ENCODE measurements around the gene LMO3.

Gene LMO3

DNA sequence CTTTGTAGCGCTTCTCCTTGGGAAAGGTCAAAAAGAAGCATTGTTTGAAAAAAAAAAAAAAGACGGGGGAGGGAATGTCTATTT, at the start of gene LMO3:
Gene LMO3, minus strand, starts transcription at position 46 of the 84 bp plus-strand sequence. CDS start 5,302 bp downstream, outside the sequence.
- no peak for DNase-seq (ENCODE audit: low read depth)

DNA sequence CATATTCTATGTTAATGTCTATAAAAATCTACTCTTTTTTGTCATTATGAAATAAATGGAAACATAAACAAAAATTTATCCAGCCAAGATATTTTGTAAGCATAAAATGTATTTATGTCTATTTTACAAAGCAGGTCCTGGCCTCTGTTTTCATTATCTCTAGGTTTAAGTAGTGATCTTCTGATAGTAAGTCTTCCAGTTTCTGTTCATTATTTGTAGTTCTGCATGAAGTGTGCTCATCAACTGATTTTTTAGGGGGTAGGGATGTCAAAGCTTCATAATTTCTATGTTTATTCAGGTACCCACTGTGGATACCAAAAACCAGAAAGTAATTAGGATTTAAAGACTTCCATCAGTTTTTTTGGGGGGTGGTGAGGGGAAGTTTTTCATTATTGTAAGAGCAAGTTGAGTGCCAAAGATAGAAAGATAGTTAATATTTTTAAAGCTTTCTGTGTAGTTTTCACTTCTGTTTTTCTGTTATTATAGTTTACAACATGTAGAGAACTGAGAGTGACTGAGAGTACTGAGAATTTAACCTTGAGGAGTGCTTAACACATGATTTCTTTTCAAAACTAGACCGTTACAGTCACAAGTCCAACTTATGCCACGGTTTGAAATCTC, 30.6 kb upstream of the LMO3 start:
- DNase-seq (ENCODE audit: low read depth), result no peak

GRCh38 chr12:16634786-16635185, 28.8 kb upstream of the LMO3 start:
- DNase-seq (ENCODE audit: low read depth), result no peak

GRCh38 chr12:16626991-16627390, 21.0 kb upstream of the LMO3 start:
- DNase-seq (ENCODE audit: low read depth), result no peak

GRCh38 chr12:16622338-16622737, 16.4 kb upstream of the LMO3 start:
- no peak for DNase-seq (ENCODE audit: low read depth)

- DNase-seq (ENCODE audit: low read depth), result no peak
These were observed 13.6 kb upstream of the LMO3 start for GRCh38 chr12:16619537-16619936.

GRCh38 chr12:16618256-16618655, 12.3 kb upstream of the LMO3 start:
- DNase-seq (ENCODE audit: low read depth), result no peak

GRCh38 chr12:16613199-16613598, 7.2 kb upstream of the LMO3 start:
- no peak for DNase-seq (ENCODE audit: low read depth)

- no peak for DNase-seq (ENCODE audit: low read depth)
These were observed 6.7 kb upstream of the LMO3 start for GRCh38 chr12:16612647-16613046.

GRCh38 chr12:16611146-16611545, 5.2 kb upstream of the LMO3 start:
- no peak for DNase-seq (ENCODE audit: low read depth)

DNA sequence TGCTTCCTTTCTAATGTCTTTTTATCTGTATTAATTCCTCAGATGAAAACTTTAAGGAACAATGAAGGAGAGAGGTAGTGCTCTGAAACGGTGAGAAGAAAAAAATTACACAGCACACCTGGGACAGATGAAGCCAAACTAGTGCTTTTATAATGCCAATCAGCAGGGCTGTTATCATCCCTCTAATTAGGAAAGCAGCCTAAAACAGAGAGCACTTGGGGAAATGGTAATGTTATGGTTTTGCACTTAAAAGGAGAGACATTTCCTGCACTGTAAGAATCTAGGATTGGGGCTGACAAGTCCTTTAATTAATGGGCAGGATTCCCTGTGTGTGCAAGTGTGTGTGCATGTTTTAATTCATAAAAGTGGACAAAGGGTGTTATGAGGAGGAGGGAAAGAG, 4.8 kb upstream of the LMO3 start:
- DNase-seq (ENCODE audit: low read depth), result no peak

- no peak for DNase-seq (ENCODE audit: low read depth)
These were observed 4.1 kb upstream of the LMO3 start for GRCh38 chr12:16610001-16610585.

DNA sequence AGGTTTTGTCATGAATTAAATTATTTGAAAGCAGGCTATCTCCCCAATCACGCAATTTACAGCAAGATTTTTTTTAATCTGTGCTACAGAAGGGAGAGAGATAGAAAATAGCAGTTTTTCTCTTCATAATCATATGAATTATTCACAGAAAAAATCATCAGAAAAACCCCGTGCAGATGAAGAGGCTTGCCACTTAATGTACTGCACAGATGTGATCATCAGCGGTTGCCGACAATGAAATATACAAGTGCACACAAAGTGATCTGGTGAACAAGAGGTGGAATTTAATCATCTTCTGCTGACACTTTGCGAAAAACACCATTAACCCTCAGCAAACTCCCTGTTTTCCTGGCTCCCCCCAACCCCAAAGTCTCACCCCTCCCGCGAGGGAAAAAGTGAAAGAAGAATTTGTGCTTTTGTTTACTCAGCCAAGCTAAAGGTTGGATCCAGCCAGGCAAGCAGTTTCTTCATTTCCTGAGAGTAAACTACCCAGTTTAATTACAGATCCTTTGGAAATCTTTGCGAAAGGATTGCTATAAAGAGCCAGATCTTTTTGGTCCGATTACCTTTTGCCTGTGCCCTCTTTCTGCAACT, 3.1 kb upstream of the LMO3 start:
- no peak for DNase-seq (ENCODE audit: low read depth)

DNA sequence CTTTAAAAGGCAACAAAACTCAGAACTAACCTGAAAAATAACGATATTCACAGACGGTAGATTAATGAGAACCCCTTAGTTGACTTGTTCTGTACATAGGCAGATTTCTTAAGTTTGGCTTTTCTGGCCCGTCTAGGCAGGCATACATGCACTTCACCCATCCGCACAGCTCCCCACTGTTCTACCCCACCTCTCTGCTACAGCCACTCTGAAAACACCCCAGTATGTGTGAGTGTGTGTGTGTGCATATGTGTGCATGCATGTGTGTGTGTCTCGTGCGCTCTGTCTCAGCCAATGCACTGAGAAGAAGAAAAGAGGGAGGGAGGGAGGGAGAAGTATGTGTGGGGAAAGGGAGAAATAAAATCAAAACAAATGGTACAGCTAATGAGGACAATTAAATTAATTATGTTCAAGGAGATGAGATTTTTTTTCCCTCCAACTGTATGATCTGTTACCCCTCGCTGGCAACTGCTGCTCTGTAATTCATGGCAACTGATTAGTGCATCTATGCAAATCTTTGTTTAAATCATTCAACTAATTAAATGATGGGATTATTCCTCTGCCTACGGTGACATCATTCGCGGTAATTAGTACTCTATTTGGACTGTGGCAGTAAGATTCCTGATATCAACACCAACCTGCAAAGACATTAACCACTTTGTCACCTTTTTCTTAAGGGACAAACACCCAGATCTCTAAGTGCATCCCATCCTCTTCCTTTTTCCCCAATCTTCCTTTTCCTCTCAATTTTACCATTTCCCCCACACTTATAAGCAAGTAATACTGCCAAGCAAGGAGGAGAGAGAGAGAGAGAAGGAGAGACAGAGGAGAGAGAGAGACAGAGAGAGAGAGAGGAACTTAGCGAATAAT, 2.2 kb upstream of the LMO3 start:
- DNase-seq (ENCODE audit: low read depth), result no peak

DNA sequence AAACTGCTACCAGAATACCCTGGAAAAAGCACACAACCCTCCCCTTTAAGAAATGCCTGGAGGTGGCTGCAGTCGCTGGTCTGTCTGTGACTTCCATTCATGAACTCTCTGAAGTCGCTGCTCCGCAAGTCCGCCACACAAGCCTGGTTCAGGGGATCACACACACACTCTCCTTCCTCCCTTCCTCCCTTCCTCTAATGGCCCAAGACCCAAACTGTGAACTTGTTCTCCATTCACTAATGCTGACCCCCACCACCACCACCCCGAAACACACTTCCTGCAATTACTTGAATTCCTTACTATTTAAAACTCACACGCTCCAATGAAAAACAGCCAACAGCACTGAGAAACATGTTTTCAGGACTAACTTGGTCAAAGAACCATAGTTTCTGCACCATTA, 1.0 kb upstream of the LMO3 start:
- DNase-seq (ENCODE audit: low read depth), result no peak

DNA sequence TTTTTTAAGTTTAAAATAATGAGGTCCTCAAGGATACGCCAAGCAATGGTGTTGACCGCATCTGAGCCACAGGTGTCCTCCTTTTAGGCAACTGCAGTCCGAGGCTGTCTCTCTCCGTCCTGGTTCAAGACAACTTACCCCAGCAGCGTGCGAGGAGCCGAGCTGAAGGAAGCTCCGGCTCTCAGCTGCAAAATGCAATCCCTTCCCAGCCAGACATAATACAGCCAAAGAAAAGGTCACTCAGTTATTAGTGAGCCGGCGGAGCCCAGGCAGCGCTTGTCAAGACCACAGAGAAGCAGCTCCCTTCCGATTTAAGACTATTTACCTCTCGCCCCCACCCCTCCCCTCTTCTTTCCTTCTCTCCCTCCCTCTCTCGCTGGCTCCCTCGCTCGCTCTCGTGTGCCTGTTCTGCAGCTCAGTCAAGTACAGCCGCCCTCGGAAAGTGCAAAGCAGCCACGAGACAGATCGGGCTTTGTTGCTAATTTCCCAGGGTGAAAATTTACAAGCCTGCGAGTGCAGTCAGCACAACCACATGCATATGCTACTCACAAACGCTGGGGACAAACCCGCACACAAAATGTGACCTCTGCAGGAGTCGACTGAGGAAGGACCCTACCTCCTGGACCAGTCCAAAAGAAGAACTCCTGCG, 363 bp upstream of the LMO3 start:
- no peak for DNase-seq (ENCODE audit: low read depth)

DNA sequence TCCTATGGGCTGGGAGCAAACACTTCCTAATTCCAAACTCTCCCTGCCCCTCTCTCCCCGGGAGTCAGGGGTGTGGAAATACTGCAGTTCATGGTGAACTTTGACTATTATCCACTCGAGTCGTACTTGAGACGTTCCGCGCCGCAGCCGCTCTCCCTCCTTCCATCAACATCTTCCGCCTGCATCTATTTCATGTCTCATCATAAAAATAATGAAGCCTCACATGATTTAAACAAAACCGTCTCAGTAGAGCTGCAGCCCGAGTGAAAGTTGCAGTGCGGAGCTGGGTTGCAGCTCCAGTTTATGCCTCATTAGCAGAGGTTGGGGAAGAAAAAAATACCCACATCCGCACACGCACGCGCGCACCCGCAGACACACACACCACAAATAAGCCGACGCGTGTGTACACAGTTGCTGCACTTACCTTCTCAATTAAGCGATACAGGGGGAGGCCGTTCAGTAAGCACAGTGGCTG, 283 bp downstream of the LMO3 start:
- DNase-seq (ENCODE audit: low read depth), result no peak

GRCh38 chr12:16604596-16605252, 1.2 kb downstream of the LMO3 start:
- DNase-seq (ENCODE audit: low read depth), result no peak

DNA sequence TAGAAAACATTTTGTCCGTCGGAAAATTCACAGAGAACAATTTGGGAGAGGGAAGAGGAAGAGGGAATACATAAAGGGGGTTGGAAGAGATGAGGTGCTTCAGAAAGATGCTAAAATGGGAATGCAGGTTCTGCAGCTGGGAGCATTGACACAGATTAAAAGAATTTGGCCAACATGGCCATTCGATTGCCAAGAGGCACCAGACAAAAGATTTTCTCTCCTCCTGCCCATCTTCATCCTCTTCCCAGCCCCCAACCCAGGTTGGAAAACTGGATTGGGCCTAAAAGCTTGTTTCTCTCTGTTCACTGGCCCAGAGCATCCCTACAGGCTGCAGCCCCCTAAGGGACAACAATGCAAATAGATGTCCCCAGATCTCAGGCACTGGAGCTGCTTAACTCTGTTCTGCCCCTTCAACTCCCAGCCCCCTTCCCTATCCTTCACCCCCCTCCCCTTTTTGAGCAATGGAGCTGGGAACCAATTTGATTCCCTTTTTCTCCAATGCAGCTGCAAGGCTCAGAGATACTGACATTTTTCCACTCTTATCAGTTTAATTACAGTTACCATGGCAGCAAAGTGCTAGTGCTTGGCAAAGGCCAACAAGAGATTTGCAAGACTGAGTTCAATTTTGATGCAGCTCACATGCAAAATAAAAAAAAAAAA, 1.9 kb downstream of the LMO3 start:
- DNase-seq (ENCODE audit: low read depth), result no peak

DNA sequence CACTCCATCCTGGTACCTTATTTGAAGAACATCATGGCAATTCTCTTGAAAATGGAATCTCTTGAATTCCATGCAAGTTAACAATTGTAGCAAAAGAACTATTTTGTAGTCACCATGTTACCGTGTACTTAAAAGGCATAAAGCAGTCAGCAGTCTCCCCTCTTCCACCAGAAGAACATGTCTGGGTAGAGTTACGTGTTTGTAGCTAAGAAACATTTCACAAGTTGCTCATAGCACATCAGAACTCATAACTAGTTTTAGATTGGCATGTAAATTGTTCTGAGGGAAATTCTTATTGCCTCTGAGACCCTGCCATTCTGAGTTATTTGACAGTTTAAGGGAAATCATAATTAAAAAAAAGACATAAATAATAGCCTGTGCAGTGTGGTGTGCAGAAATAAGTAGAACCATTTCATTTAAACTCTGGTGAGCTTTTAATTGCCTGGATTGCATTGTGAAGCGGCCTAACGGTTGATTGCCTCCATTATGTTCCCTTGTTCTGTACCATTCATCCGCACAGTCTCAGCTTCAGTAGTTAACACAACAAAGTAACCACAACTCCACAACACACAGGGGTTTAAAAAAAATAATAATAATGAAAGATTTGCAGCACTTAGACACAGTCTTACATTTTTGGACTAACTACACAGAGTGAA, 2.6 kb downstream of the LMO3 start:
- no peak for DNase-seq (ENCODE audit: low read depth)

- DNase-seq (ENCODE audit: low read depth), result no peak
These were observed 3.5 kb downstream of the LMO3 start for GRCh38 chr12:16602412-16602811.

Data from activated gamma-delta T cell treated with anti-CD3 and anti-CD28 coated beads, Interleukin-2, amount 50 U/mL, for 16 hours (primary cell).